HL-60/S4 treated with phorbol 12-myristate 13-acetate at 8.2 ng/mL for 4 days and 3 days (cell line): ENCODE data around the gene VIL1.

Experiments
- in situ Hi-C: fragments of 300-500 bp; cut with MboI; formaldehyde crosslinking; loops from 2 replicates; pipeline ENCODE4 v1.15.0; 2022; ENCODE audit warnings: low sequenced_read_pairs

The VIL1 gene

GRCh38 chr2:218435003-218435982, 16.4 kb downstream of the VIL1 start:
- in situ Hi-C loops = no loop called here

DNA sequence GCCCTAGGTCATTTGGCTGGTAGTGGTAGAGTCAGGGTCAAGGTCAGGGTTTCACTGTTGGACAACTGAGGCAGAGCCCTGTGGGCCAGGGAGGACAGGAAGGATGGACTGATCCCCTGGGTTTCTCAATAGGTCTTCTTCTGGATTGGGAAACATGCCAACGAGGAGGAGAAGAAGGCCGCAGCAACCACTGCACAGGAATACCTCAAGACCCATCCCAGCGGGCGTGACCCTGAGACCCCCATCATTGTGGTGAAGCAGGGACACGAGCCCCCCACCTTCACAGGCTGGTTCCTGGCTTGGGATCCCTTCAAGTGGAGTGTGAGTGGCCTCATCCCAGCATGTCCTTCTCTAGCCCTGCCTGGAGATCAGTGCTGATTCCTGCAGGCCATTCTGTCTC, 18.1 kb downstream of the VIL1 start:
- in situ Hi-C loops = no loop called here

- in situ Hi-C loops = no loop called here
Measured at GRCh38 chr2:218437969-218438368, 19.0 kb downstream of the VIL1 start.

DNA sequence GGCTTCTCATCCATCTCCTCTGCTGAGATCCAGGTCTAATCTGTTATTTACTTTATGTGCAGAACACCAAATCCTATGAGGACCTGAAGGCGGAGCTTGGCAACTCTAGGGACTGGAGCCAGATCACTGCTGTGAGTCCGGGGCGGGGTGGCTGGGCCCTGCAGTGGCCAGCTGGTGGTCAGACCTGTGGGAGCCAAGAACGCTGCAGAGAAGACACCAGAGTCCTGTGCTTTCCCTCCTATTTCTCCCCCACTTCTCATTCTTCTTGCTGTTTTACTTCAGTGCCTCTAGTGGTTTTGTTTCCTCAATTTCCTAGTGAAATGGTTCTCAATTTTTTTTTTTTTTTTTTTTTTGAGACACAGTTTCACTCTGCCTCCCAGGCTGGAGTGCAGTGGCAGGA, 19.7 kb downstream of the VIL1 start:
- in situ Hi-C loops = no loop called here

- in situ Hi-C loops = no loop called here
Measured at GRCh38 chr2:218444692-218445357, 25.9 kb downstream of the VIL1 start.

DNA sequence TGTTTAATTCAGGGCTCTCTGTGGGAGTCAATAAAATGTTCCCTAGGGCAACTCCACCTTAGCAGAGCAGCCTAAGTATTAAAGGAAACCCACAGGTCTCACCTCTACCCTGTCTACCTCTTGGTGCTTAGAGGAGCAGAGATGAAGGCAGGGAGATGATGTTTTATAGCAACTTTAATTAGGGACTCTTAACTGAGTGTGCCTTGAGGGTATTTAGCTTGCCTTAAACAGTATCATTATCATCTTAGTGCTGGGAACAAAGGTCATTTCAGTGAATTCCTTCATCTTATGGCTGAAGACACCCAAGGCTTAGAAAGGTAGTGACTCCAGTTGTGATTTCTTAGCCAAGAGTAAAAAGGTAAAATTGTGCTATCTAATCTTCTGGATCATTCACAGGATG, 26.7 kb downstream of the VIL1 start:
- in situ Hi-C loops = no loop called here

DNA sequence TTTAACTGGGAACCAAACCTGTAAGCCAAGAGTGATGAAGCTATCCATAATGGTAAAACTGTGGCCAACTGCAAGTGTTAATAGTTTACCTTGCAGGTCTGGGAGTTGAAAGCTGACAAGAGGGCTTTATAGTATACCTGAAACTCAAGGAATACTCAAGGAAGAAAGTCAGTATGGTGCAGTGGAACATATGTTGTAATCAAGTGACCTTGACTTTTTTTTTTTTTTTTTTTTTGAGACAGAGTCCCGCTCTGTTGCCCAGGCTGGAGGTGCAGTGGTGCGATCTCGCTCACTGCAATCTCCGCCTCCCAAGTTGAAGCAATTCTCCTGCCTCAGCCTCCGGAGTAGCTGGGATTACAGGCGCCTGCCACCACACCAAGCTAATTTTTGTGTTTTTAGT, 27.6 kb downstream of the VIL1 start:
- in situ Hi-C loops = no loop called here

- in situ Hi-C loops = no loop called here
Measured at GRCh38 chr2:218447072-218447471, 28.1 kb downstream of the VIL1 start.

DNA sequence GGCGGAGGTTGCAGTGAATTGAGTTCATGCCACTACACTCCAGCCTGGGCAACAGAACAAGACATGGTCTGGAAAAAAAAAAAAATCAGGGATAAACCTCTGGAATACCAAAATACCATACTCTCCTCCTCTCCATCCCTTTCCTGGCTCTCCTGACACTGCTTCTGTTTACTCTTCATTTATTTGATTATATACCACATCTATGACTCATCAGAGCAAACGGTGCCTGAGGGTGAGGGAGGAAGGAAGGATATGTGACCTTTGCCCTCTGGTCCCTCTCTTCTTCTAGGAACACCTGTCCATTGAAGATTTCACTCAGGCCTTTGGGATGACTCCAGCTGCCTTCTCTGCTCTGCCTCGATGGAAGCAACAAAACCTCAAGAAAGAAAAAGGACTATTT, 30.0 kb downstream of the VIL1 start:
- in situ Hi-C loops = no loop called here

- in situ Hi-C loops = no loop called here
Measured at GRCh38 chr2:218452079-218452478, 33.2 kb downstream of the VIL1 start.

- in situ Hi-C loops = no loop called here
Measured at GRCh38 chr2:218456849-218457248, 37.9 kb downstream of the VIL1 start.

DNA sequence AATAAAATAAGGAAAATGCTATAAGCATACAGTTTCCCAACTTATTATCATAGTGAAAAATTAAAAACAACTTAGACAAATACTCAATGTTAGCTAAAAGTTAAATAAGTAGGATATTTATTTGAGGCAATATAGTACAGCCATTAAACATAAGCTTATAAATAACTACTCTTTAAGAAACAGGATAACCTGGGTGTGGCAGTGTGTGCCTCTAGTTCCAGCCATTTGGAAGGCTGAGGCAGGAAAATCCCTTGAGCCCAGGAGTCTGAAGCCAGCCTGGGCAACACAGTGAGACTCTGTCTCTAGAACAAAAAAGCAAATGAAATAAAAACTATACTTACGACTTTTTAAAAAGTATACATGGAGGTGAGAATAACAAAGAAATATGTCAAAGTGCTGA, 39.7 kb downstream of the VIL1 start:
- in situ Hi-C loops = no loop called here

- in situ Hi-C loops = no loop called here
Measured at GRCh38 chr2:218465987-218466633, 47.2 kb downstream of the VIL1 start.

DNA sequence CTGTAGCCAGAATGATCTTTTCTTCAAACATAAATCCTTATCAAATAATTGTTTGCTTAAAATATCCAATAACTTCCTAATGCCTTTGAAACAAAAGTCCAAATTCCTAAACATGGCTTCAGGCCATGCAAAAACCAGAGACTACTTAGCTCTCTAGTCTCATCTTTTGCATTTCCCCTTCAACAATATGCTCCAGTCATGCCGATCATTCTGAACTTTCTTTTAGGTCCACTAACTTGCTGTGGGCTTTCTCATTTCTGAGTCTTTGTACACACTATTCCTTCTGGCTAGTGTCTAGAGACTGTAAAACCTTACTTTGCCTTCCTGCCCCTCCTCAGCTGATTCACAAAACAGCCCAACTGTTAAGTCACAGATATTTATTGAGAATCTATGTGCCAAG, 51.5 kb downstream of the VIL1 start:
- in situ Hi-C loops = no loop called here

DNA sequence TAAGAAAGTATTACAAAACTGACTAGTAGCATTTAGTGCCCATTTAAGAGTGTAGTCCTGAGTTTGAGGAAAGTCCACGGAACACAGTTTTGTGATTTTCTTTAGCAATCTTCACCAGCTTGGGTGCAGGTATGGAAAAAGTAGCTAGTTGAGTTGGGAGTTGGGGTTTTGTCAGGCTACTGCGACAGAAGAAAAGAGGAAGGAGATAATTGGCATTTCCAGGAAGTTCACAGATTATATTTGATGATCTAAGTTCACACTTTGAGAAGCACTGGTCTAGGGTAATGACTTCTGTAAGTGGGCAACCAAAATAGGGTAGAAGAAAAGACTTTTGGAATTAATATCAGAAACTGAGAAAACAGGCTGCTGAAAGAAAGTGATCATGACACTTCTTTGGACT, 52.1 kb downstream of the VIL1 start:
- in situ Hi-C loops = no loop called here

DNA sequence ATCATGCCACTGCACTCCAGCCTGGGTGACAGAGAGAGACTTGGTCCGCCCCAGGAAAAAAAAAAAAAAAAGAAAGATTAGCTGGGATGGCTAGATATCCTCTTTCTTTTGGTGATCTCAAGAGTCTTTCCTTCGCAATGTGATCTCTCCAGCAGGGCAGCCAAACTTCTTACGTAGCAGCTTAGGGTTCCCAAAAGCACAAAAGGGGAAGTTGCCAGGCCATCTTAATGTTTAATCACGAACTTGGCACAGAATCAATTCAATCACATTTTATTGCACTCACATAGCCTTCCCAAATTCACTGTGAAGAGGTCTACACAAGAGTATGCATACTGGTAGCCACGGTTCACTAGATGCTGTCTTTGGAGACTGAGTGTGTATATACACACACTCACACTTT, 53.1 kb downstream of the VIL1 start:
- in situ Hi-C loops = no loop called here

GRCh38 chr2:218472988-218473387, 54.1 kb downstream of the VIL1 start:
- in situ Hi-C loops = no loop called here

- in situ Hi-C loops = no loop called here
Measured at GRCh38 chr2:218474527-218474926, 55.6 kb downstream of the VIL1 start.

GRCh38 chr2:218476676-218477075, 57.8 kb downstream of the VIL1 start:
- in situ Hi-C loops = no loop called here

DNA sequence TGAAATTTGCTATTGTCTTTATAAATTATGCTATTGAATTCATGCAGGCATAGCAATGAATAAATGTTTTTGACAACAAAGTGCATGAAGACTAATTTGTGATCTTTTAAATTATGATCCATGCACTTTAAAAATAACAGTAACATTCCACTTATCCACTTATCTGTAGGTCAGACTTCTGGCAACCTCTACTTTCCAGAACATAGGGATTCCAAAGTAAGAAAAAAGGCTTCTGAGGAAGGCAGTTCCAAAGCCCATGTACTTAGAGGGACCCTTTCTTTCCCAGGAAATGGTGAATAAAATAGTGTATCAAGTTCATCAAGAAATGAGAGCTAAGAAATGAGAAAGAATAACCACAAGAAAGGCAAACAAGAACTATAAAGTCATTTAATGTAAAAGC, 58.3 kb downstream of the VIL1 start:
- in situ Hi-C loops = no loop called here

DNA sequence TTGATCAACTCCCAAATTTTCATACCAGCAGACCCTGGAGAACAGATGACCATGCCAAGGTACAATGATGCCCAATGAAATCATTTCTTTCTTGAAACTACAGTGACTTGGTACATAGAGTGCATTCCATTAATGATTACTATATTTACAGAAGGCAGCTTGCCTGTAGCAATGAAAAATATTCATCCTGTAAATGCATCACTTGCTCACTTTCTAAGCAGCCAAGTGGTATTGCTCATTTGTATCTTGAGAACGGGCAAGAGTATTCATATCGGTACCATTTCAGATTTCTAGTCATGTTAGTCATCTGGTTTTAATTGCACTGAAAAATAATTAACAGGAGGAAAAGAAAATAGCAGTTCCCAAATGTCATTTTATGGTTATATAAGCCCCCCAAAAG, 59.6 kb downstream of the VIL1 start:
- in situ Hi-C loops = no loop called here

GRCh38 chr2:218479595-218479994, 60.7 kb downstream of the VIL1 start:
- in situ Hi-C loops = no loop called here
